H1 (cell line): ENCODE data around the gene KAT5. TPM values are rescaled to one million over a fixed set of nuclear protein-coding genes. Genes with fewer than 3 reads are reported as not detected.

ENCODE experiments used
- ASH2L ChIP-seq: fragments of 200-600, 300-600 bp; sonication (generic); IDR thresholded peaks from one replicate; pipeline ENCODE4 v1.7.1; 2017; ENCODE audit warnings: low read length
- CTCF ChIP-seq, 3 experiments: IDR thresholded peaks; 1 replicate in 2 of 3; 2 replicates in 1 of 3; pipeline versions ENCODE4 v1.5.1 to v1.6.1; 2011; ENCODE audit warnings: low read length in 3 of 3, mild to moderate bottlenecking in 3 of 3, inconsistent platforms in 2 of 3, low read depth in 1 of 3, moderate library complexity in 1 of 3; ENCODE audit not compliant: insufficient read depth in 1 of 3; ENCODE audit errors: control extremely low read depth in 1 of 3
- EZH2 ChIP-seq: fragments of 200-600 bp; sonication (generic); IDR thresholded peaks from 2 replicates; pipeline ENCODE4 v1.7.1; 2012; ENCODE audit warnings: low read depth, mild to moderate bottlenecking, moderate library complexity, low read length, inconsistent platforms; ENCODE audit not compliant: severe bottlenecking
- POLR2AphosphoS5 ChIP-seq: IDR thresholded peaks from 2 replicates; pipeline ENCODE4 v1.6.1; 2011; ENCODE audit warnings: low read depth, low read length
- TCF12 ChIP-seq: IDR thresholded peaks from 2 replicates; pipeline ENCODE4 v1.6.1; 2011; ENCODE audit warnings: low read depth, mild to moderate bottlenecking, low read length
- polyA plus RNA-seq, 7 experiments: library from polyadenylated mRNA; depleted of rRNA in 3 of 7; stranded (reverse) in 5 of 7; unstranded in 2 of 7; fragments of >200 nt in 5 of 7; fragments of 200-250 nt in 2 of 7; gene quantifications; 1 replicate in 5 of 7; 2 replicates in 1 of 7; 4 replicates in 1 of 7; pipeline versions ENCODE4 v1.2.1 to v1.2.3, GENCODE V29; 2011 to 2013; ENCODE audit warnings: missing spikeins in 2 of 7, mixed read lengths in 2 of 7
- total RNA-seq: library from RNA; stranded (reverse); fragmentation: NEBNext Ultra II Directional; extraction: Animal tissue kit (Norgen Biotek cat#: 25700); gene quantifications from 2 replicates; pipeline ENCODE4 v1.2.1, GENCODE V29; 2021

The KAT5 gene
- total and polyA plus RNA-seq, 2 of the 8 experiments (the other 6 are each of a cell fraction or from before 2014, with no cell fraction given) = 26.7 to 37.4 TPM

GRCh38 chr11:65766535-65766934, 54.5 kb downstream of the KAT5 start (continued):
- TF ChIP-seq CTCF (IDR thresholded peaks at IDR 0.05; ENCODE audit: control extremely low read depth in 1 of 3, insufficient read depth in 1 of 3, low read depth in 1 of 3, low read length in 3 of 3) (no peak), ASH2L (no peak), POLR2AphosphoS5 (no peak), EZH2 (no peak), TCF12 (no peak)
- TF ChIP-seq, all 59 proteins: peak for 0
